K562 (cell line): ENCODE data around the gene SPRYD7. TPM values are rescaled to one million over a fixed set of nuclear protein-coding genes. Genes with fewer than 3 reads are reported as not detected.

Experiments
- ATAC-seq: fragments of 200-7000 bp; cut with Tn5 transposase; 3 replicates; pipeline ENCODE4 v1.9.1; 2020; ENCODE audit warnings: moderate library complexity
- BruUV-seq: library from RNA; stranded (reverse); fragments of 400-500 nt; replicated peaks from 2 replicates; lab custom pipeline; 2021; lab: Mats Ljungman, UMichigan
- CTCF ChIA-PET: fragments of 300-600 bp; formaldehyde crosslinking; extraction: SDS; loops from one replicate; lab custom pipeline; 2021; ENCODE audit warnings: low intra/inter-chr PET ratio; lab: Yijun Ruan, JAX
- POLR2A ChIA-PET: fragments of 300-600, 350-650 bp; sonication (Branson Sonifier 250); formaldehyde crosslinking; extraction: SDS; loops from one replicate; lab custom pipeline; 2021; ENCODE audit warnings: antibody characterized with exemption, inconsistent platforms; lab: Yijun Ruan, JAX
- DNase-seq, 4 experiments: peaks; one replicate each; pipeline versions ENCODE4 v3.0.0 to v3.0.0-alpha.2; 2011 to 2018; ENCODE audit warnings: low spot score in 3 of 4, mixed read lengths in 3 of 4; ENCODE audit errors: extremely low read depth in 1 of 4
- FAIRE-seq: peaks from 2 replicates; lab custom pipeline; 2011; peaks lifted over from hg19 to GRCh38; lab: Jason Lieb, UNC
- H2AFZ ChIP-seq: 2 replicates; pipeline ENCODE4 v1.6.0; 2011; ENCODE audit warnings: low read depth, low read length, control low read depth, inconsistent platforms
- H3K27ac ChIP-seq: fragments of 200-600 bp; 3 replicates; pipeline ENCODE4 v1.8.0; 2011; ENCODE audit warnings: low read depth, mild to moderate bottlenecking, control low read depth, inconsistent platforms, low read length, moderate library complexity, mixed read lengths; ENCODE audit errors: extremely low read depth
- H3K27me3 ChIP-seq, 2 experiments: fragments of 300-600 bp in 1 of 2; 2 replicates in 1 of 2; 3 replicates in 1 of 2; pipeline versions ENCODE4 v1.6.0 to v1.8.0; 2011; ENCODE audit warnings: inconsistent platforms in 2 of 2, low read length in 2 of 2, mild to moderate bottlenecking in 1 of 2, mixed read lengths in 1 of 2, moderate library complexity in 1 of 2; ENCODE audit not compliant: control insufficient read depth in 2 of 2, insufficient read depth in 2 of 2
- H3K36me3 ChIP-seq: fragments of 300-600 bp; 3 replicates; pipeline ENCODE4 v1.8.0; 2011; ENCODE audit warnings: mild to moderate bottlenecking, low read length, inconsistent platforms; ENCODE audit not compliant: control insufficient read depth, insufficient read depth
- H3K4me1 ChIP-seq, 2 experiments: fragments of 200-600 bp in 1 of 2; replicated peaks in 1 of 2; 2 replicates in 1 of 2; 3 replicates in 1 of 2; pipeline versions ENCODE4 v1.5.1 to v1.8.0; 2011; ENCODE audit warnings: inconsistent platforms in 2 of 2, low read length in 2 of 2, mild to moderate bottlenecking in 1 of 2, mixed read lengths in 1 of 2, moderate library complexity in 1 of 2; ENCODE audit not compliant: control insufficient read depth in 2 of 2, insufficient read depth in 2 of 2
- H3K4me2 ChIP-seq: 2 replicates; pipeline ENCODE4 v1.6.1; 2011; ENCODE audit warnings: low read length, control low read depth, inconsistent platforms, mixed read lengths; ENCODE audit not compliant: insufficient read depth
- H3K4me3 ChIP-seq: fragments of 200-600 bp; sonication (generic), shearing (Covaris generic); 2 replicates; pipeline ENCODE4 v1.5.1; 2016; ENCODE audit warnings: control low read depth, inconsistent platforms
- H3K79me2 ChIP-seq: fragments of 200-600 bp; 3 replicates; pipeline ENCODE4 v1.8.0; 2011; ENCODE audit warnings: low read length, inconsistent platforms; ENCODE audit not compliant: control insufficient read depth, insufficient read depth
- H3K9ac ChIP-seq, 2 experiments: 2 replicates each; pipeline versions ENCODE4 v1.6.0 to v1.6.1; 2011; ENCODE audit warnings: low read depth in 2 of 2, low read length in 2 of 2, control low read depth in 1 of 2, inconsistent platforms in 1 of 2, mild to moderate bottlenecking in 1 of 2, mixed read lengths in 1 of 2; ENCODE audit not compliant: insufficient read depth in 1 of 2
- H3K9me1 ChIP-seq: one replicate; pipeline ENCODE4 v1.6.0; 2011; ENCODE audit warnings: inconsistent platforms, mild to moderate bottlenecking, low read length, moderate library complexity; ENCODE audit not compliant: control insufficient read depth, insufficient read depth
- H3K9me3 ChIP-seq: replicated peaks from 2 replicates; pipeline ENCODE4 v1.5.1; 2011; ENCODE audit warnings: low read depth, low read length, inconsistent platforms; ENCODE audit not compliant: control insufficient read depth, insufficient read depth
- H4K20me1 ChIP-seq: replicated peaks from 2 replicates; pipeline ENCODE4 v1.6.1; 2011; ENCODE audit warnings: low read length, inconsistent platforms, mixed read lengths; ENCODE audit not compliant: control insufficient read depth, insufficient read depth
- ATF7 ChIP-seq: fragments of 450-650 bp; IDR thresholded peaks from 2 replicates; pipeline ENCODE4 v1.7.1; 2014; ENCODE audit warnings: mild to moderate bottlenecking, moderate library complexity
- CBX1 ChIP-seq: sonication (generic); IDR thresholded peaks from 2 replicates; pipeline ENCODE4 v1.6.1; 2016; ENCODE audit warnings: antibody characterized with exemption, low read depth, mild to moderate bottlenecking
- CCNT2 ChIP-seq: IDR thresholded peaks from 2 replicates; pipeline ENCODE4 v1.6.1; 2011; ENCODE audit warnings: borderline replicate concordance, low read depth, mild to moderate bottlenecking, moderate library complexity, mixed read lengths, low read length; ENCODE audit not compliant: insufficient read length; ENCODE audit errors: extremely low read depth
- ETV1 ChIP-seq: fragments of 450-650 bp; conservative IDR thresholded peaks from 2 replicates; pipeline ENCODE4 v1.6.1; 2016; ENCODE audit warnings: missing genetic modification characterization, control low read depth, low read depth, missing compliant biosample characterization
- FOXK1 ChIP-seq: sonication (generic); formaldehyde crosslinking; IDR thresholded peaks from 2 replicates; pipeline ENCODE4 v1.8.0; 2022; ENCODE audit warnings: missing genetic modification reagents, mild to moderate bottlenecking, borderline replicate concordance
- KDM5B ChIP-seq: fragments of 200-600 bp; sonication (generic); IDR thresholded peaks from 2 replicates; pipeline ENCODE4 v1.6.1; 2012; ENCODE audit warnings: low read depth, mild to moderate bottlenecking, moderate library complexity, low read length, control low read depth, inconsistent platforms; ENCODE audit not compliant: insufficient replicate concordance
- LARP7 ChIP-seq: fragments of 450-650 bp; IDR thresholded peaks from 2 replicates; pipeline ENCODE4 v1.6.1; 2016
- NFIC ChIP-seq: fragments of 450-650 bp; IDR thresholded peaks from 2 replicates; pipeline ENCODE4 v1.6.1; 2017; ENCODE audit warnings: mild to moderate bottlenecking, inconsistent platforms
- NR3C1 ChIP-seq: sonication (generic); formaldehyde crosslinking; IDR thresholded peaks from 2 replicates; pipeline ENCODE4 v1.8.1; 2022; ENCODE audit warnings: missing genetic modification reagents
- SIN3A ChIP-seq, 2 experiments: fragments of 150-350 bp in 1 of 2; IDR thresholded peaks; 2 replicates each; pipeline ENCODE4 v1.6.1; 2011 to 2016; ENCODE audit warnings: borderline replicate concordance in 2 of 2, low read depth in 2 of 2, low read length in 2 of 2, mild to moderate bottlenecking in 2 of 2, moderate library complexity in 2 of 2; ENCODE audit not compliant: control insufficient read depth in 1 of 2
- SRSF1 ChIP-seq: fragments of 200-400 bp; formaldehyde crosslinking; IDR thresholded peaks from 2 replicates; pipeline ENCODE4 v1.6.1; 2017; ENCODE audit warnings: mild to moderate bottlenecking, low read depth, low read length, moderate library complexity
- TBL1XR1 ChIP-seq, 2 experiments: IDR thresholded peaks; 2 replicates each; pipeline ENCODE4 v1.6.1; 2012; ENCODE audit warnings: improper control_type of control experiment in 2 of 2, low read length in 2 of 2, mild to moderate bottlenecking in 1 of 2
- ZBTB17 ChIP-seq: fragments of 450-650 bp; formaldehyde crosslinking; IDR thresholded peaks from 2 replicates; pipeline ENCODE4 v1.4.0; 2020; ENCODE audit warnings: mild to moderate bottlenecking
- ZFX ChIP-seq: sonication (generic); formaldehyde crosslinking; IDR thresholded peaks from 2 replicates; pipeline ENCODE4 v1.8.0; 2022; ENCODE audit warnings: mild to moderate bottlenecking, missing genetic modification reagents, moderate library complexity
- ZKSCAN1 ChIP-seq: fragments of 150-350 bp; IDR thresholded peaks from 2 replicates; pipeline ENCODE4 v1.6.1; 2016; ENCODE audit warnings: low read depth, low read length
- WGBS: fragments of 100-300 bp; shearing (Covaris generic); methylation state at CpG from one replicate; pipeline ENCODE4 v1.1.6; 2016; ENCODE audit warnings: low coverage, mixed read lengths; ENCODE audit not compliant: insufficient coverage; ENCODE audit errors: missing lambda C conversion rate; 5-methylcytosine and 5-hydroxymethylcytosine counted together
- in situ Hi-C: fragments of 300-500 bp; cut with MboI; formaldehyde crosslinking; loops from 4 replicates; pipeline ENCODE4 v1.15.0; 2018; ENCODE audit warnings: inconsistent platforms, mixed read lengths
- intact Hi-C: fragments of 100-400 bp; cut with micrococcal nuclease; formaldehyde crosslinking; loops from 2 replicates; pipeline ENCODE4 v1.14.2; 2022
- polyA plus RNA-seq, 8 experiments: library from polyadenylated mRNA; depleted of rRNA in 4 of 8; stranded (reverse) in 5 of 8; unstranded in 3 of 8; fragments of >200 nt; fragmentation: Nextera tagmentation in 2 of 8; fragmentation: Illumina TruSeq in 1 of 8; extraction: Ambion mirVana in 2 of 8; extraction: Trizol in 1 of 8; gene quantifications; 2 replicates each; pipeline versions ENCODE4 v1.2.1 to v1.2.3, GENCODE V29; 2011 to 2014; ENCODE audit warnings: inconsistent platforms in 1 of 8, missing spikeins in 1 of 8
- total RNA-seq, 7 experiments: library from RNA; depleted of rRNA in 6 of 7; stranded (reverse); fragments of >200 nt in 6 of 7; fragmentation: Illumina TruSeq in 2 of 7; extraction: Trizol in 2 of 7; gene quantifications; 2 replicates each; pipeline versions ENCODE4 v1.2.1 to v1.2.3, GENCODE V29; 2011 to 2021; ENCODE audit warnings: low replicate concordance in 1 of 7
- TF ChIP-seq, protein P1 (sequence below), 2 experiments: fragments of 150-350 bp in 1 of 2; IDR thresholded peaks; 2 replicates each; pipeline ENCODE4 v1.6.1; 2012 to 2016; ENCODE audit warnings: low read depth in 2 of 2, low read length in 2 of 2, mild to moderate bottlenecking in 1 of 2, moderate library complexity in 1 of 2
- TF ChIP-seq, protein P2 (sequence below): fragments of 250-450 bp; sonication (Bioruptor Pico); IDR thresholded peaks from 2 replicates; pipeline ENCODE4 v1.8.0; 2021; ENCODE audit warnings: moderate library complexity, mild to moderate bottlenecking, inconsistent platforms
- TF ChIP-seq, protein P3 (sequence below): sonication (generic); formaldehyde crosslinking; IDR thresholded peaks from 2 replicates; pipeline ENCODE4 v1.8.1; 2023; ENCODE audit warnings: mild to moderate bottlenecking, missing genetic modification reagents

The SPRYD7 gene
- total and polyA plus RNA-seq, 9 of the 15 experiments (the other 6 are each of a cell fraction or from before 2014, with no cell fraction given), result 4.3 to 11.0 (median 7.9) TPM

DNA sequence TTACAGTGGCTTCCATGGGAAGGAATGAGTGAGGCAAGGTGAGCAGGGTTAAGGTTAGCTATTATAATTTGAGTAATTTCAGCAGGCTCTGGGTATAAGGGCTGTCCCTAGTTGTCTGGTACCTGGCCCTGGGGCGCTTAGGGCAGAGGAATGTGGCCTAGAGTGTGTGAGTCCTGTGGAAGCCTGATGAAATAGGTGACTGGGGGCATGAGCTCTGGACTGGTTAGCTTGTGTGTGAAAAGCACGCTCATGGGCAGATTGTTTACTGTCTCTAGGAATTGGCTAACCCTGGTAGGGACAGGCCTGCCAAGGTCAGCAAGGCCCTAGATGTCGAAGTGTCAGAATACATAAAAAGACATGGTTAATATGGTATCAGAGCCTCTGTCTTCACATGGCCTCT lies 42.5 kb downstream of the SPRYD7 start (continued):
- TF ChIP-seq SIN3A (IDR thresholded peaks at IDR 0.05; ENCODE audit: borderline replicate concordance in 2 of 2, control insufficient read depth in 1 of 2, low read depth in 2 of 2, low read length in 2 of 2) (no peak), ZBTB17 (CRISPR knock-in tag) (no peak), NR3C1 (CRISPR knock-in tag) (no peak), SRSF1 (no peak)
- TF ChIP-seq, protein P1, sequence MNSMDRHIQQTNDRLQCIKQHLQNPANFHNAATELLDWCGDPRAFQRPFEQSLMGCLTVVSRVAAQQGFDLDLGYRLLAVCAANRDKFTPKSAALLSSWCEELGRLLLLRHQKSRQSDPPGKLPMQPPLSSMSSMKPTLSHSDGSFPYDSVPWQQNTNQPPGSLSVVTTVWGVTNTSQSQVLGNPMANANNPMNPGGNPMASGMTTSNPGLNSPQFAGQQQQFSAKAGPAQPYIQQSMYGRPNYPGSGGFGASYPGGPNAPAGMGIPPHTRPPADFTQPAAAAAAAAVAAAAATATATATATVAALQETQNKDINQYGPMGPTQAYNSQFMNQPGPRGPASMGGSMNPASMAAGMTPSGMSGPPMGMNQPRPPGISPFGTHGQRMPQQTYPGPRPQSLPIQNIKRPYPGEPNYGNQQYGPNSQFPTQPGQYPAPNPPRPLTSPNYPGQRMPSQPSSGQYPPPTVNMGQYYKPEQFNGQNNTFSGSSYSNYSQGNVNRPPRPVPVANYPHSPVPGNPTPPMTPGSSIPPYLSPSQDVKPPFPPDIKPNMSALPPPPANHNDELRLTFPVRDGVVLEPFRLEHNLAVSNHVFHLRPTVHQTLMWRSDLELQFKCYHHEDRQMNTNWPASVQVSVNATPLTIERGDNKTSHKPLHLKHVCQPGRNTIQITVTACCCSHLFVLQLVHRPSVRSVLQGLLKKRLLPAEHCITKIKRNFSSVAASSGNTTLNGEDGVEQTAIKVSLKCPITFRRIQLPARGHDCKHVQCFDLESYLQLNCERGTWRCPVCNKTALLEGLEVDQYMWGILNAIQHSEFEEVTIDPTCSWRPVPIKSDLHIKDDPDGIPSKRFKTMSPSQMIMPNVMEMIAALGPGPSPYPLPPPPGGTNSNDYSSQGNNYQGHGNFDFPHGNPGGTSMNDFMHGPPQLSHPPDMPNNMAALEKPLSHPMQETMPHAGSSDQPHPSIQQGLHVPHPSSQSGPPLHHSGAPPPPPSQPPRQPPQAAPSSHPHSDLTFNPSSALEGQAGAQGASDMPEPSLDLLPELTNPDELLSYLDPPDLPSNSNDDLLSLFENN (IDR thresholded peaks at IDR 0.05; ENCODE audit: low read depth in 2 of 2, low read length in 2 of 2), result no peak
- TF ChIP-seq, all 486 proteins: peak for 0

DNA sequence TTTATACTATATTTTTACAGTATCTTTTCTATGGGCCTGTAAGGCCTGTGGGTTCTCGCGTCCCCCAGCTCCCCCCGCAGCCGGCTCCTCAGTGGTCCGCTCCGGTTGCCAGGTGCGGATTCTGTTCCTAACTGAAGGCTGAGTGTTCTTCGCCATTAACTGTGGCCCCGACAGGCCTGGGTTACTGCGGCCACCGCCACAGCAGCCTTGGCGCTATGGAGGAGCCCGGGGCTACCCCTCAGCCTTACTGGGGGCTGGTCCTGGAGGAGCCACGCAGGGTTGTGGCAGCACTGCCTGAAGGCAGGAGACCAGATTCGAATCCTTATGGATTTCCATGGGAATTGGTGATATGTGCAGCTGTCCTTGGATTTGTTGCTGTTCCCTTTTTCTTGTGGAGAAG lies 45.8 kb downstream of the SPRYD7 start:
- Histone ChIP-seq H3K4me2 (no peak overlapping the region), H3K9me3 (no peaks in the 10 kb centered on the region), H3K27me3 (no peaks in the 10 kb centered on the region), H2AFZ (no peak overlapping the region), H3K9me1 (no peaks in the 10 kb centered on the region), H3K4me1 (no peaks in the 10 kb centered on the region), H3K4me3 (no peak overlapping the region), H3K27ac (no peak overlapping the region), H4K20me1 (no peaks in the 10 kb centered on the region), H3K36me3 (no peaks in the 10 kb centered on the region), H3K9ac (no peak overlapping the region), H3K79me2 (no peaks in the 10 kb centered on the region)
- WGBS, result 43% methylated on average over 14 of the region's 15 CpGs
- DNase-seq, result no peak
- intact Hi-C loops, result no loop called here
- ChIA-PET POLR2A (no interaction called here), CTCF (no interaction called here)
- in situ Hi-C loops, result no loop called here
- ATAC-seq, result no peak
- FAIRE-seq, result no peak
- BruUV-seq, result no TSS peak
- TF ChIP-seq ZKSCAN1 (no peak), LARP7 (no peak), ETV1 (tag) (no peak), CBX1 (no peak), NFIC (no peak), CCNT2 (no peak), FOXK1 (CRISPR knock-in tag) (no peak), TBL1XR1 (IDR thresholded peaks at IDR 0.05; ENCODE audit: low read length in 2 of 2) (no peak), ATF7 (no peak), KDM5B (no peak), ZFX (CRISPR knock-in tag) (no peak)
- TF ChIP-seq, protein P2, sequence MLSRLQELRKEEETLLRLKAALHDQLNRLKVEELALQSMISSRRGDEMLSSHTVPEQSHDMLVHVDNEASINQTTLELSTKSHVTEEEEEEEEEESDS (CRISPR knock-in tag), result no peak
- TF ChIP-seq, protein P3, sequence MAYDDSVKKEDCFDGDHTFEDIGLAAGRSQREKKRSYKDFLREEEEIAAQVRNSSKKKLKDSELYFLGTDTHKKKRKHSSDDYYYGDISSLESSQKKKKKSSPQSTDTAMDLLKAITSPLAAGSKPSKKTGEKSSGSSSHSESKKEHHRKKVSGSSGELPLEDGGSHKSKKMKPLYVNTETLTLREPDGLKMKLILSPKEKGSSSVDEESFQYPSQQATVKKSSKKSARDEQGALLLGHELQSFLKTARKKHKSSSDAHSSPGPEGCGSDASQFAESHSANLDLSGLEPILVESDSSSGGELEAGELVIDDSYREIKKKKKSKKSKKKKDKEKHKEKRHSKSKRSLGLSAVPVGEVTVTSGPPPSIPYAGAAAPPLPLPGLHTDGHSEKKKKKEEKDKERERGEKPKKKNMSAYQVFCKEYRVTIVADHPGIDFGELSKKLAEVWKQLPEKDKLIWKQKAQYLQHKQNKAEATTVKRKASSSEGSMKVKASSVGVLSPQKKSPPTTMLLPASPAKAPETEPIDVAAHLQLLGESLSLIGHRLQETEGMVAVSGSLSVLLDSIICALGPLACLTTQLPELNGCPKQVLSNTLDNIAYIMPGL (CRISPR knock-in tag), result no peak
